HG03439 (cell line): ENCODE measurements around the gene RAB26.

Experiments
- ATAC-seq: cut with Tn5 transposase; IDR thresholded peaks from one replicate; pipeline ENCODE4 v1.9.1; 2021; ENCODE audit warnings: mild to moderate bottlenecking, moderate library complexity; ENCODE audit not compliant: unreplicated experiment

Gene RAB26

GRCh38 chr16:2159175-2159838 lies 10.9 kb downstream of the RAB26 start:
- ATAC-seq: no peak

GRCh38 chr16:2160915-2161551 lies 12.6 kb downstream of the RAB26 start:
- no peak for ATAC-seq

GRCh38 chr16:2161911-2162310 lies 13.5 kb downstream of the RAB26 start:
- ATAC-seq: no peak

- ATAC-seq: no peak
These were observed 14.3 kb downstream of the RAB26 start for GRCh38 chr16:2162676-2163118.

- no peak for ATAC-seq
These were observed 14.9 kb downstream of the RAB26 start for GRCh38 chr16:2163211-2163881.

GRCh38 chr16:2165861-2166260 lies 17.4 kb downstream of the RAB26 start:
- no peak for ATAC-seq

- ATAC-seq: no peak
These were observed 18.0 kb downstream of the RAB26 start for GRCh38 chr16:2166263-2167067.

- no peak for ATAC-seq
These were observed 18.7 kb downstream of the RAB26 start for GRCh38 chr16:2167068-2167638.

- no peak for ATAC-seq
These were observed 21.7 kb downstream of the RAB26 start for GRCh38 chr16:2170080-2170479.

- ATAC-seq: no peak
These were observed 22.4 kb downstream of the RAB26 start for GRCh38 chr16:2170587-2171435.

GRCh38 chr16:2171601-2172178 lies 23.3 kb downstream of the RAB26 start:
- no peak for ATAC-seq

GRCh38 chr16:2172688-2173335 lies 24.4 kb downstream of the RAB26 start:
- no peak for ATAC-seq

- no peak for ATAC-seq
These were observed 24.9 kb downstream of the RAB26 start for GRCh38 chr16:2173366-2173765.

GRCh38 chr16:2173916-2174315 lies 25.5 kb downstream of the RAB26 start:
- ATAC-seq: no peak

- ATAC-seq: no peak
These were observed 26.1 kb downstream of the RAB26 start for GRCh38 chr16:2174396-2175131.

GRCh38 chr16:2175454-2175853 lies 27.0 kb downstream of the RAB26 start:
- ATAC-seq: no peak

- no peak for ATAC-seq
These were observed 27.6 kb downstream of the RAB26 start for GRCh38 chr16:2176047-2176446.

- no peak for ATAC-seq
These were observed 28.7 kb downstream of the RAB26 start for GRCh38 chr16:2177101-2177500.

GRCh38 chr16:2177561-2177960 lies 29.1 kb downstream of the RAB26 start:
- no peak for ATAC-seq
